GM18868 (cell line): ENCODE results near the gene URB2.

Experiments used
- ATAC-seq: cut with Tn5 transposase; IDR thresholded peaks from one replicate; pipeline ENCODE4 v1.9.1; 2021; ENCODE audit warnings: mild to moderate bottlenecking, moderate library complexity; ENCODE audit not compliant: unreplicated experiment

Gene URB2

DNA sequence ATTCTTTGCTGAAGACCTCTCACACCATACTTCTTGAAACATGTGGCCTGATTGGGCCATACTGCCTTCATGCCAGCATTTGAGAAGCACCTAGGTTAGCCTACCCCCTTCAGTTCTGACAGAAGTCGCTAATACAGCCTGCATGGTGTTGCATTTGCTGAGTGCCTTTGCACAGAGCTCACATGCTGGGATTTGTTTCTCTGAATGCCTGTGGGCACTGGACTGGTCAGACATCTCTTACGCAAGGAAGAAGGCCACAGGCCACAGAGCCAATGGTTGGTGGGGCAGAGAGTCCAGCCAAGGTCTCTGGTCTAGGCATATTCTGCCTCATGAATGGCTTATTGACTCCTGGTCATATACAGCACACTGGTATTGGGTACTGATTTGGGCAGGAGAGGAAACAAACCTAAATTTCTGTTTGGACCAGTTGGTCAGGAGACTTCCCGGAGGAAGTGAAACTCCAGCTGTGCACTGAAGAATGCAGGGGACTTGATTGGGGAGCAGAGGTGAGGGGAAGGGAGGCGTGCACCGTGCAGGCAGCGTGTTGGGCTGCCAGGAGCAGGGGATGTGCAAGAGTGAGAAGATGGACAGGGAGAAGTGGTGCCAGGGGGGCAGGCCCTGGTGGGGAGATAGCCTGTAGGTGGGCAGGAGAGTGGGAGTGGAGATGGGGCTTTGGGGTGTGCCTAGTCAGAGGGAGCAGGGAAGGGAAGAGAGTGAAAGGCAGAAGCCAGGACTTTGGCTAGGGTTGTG, 18.1 kb downstream of the URB2 start:
- peak; percentile 82 for ATAC-seq

DNA sequence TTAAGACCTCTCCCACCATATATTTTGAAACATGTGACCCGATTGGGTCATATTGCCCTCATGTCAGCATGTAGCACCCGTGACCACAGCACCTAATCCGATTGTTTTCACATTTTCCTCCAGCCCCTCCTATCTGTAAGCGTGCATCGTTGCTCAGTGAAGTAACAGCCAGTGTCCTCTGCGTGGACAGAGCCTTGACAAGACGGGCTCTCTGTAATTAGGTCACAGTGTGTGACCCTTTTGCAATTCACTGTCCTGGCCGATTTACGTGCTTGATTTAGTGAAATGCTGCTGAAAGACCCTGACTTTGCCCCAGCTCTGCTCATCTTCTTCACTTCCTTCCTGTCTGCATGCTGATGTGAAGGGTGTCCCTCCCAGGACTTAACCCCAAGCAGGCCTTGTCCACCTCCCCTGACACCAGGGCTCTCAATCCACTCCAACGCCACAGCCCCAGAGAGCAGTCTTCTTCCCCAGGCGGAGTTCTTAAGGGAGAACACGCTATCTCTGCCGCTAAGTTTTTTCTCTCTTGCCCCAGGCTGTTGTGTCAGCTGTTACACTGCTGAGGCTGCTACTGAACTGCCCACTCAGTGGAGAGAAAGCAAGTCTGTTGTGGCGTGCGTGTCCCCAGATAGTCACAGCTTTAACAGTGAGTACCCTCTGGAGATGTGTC, 19.4 kb downstream of the URB2 start:
- ATAC-seq, result no peak

DNA sequence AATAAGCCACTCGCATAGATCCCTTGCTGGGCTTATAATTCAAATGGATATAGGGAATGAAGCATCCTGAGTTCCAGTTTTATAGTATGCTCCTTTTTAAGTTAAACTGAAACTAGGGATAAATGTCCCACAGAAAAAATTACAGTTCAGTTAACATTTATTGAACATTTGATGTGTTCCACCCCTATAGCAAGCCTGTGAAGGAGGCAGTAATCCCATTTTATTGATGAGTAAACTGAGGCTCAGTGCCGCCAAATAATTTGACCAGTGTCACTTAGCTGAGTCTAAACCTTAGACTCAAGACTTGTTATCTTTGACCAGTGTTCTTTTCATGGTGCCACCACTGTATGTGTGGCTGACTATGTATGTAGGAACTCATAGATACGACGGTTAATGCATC, 22.4 kb downstream of the URB2 start:
- ATAC-seq, result no peak

DNA sequence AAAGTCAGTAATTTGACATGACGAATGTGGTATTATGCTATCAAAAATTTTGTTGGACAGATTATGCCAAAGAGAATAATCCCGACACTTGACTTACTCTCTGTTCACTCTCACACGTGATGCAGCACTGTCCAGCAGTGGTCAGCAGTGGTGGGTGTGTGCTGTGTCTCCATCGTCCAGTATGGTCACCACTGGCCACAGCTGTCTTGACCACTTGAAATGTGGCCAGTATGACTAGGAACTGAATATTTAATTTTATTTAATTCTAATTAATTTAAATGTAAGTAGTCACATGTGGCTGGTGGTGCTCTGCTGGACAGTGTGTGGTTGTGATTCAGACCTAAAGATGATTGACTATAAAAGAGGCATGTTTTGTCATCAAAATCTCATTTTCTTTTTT, 24.0 kb downstream of the URB2 start:
- no peak for ATAC-seq

DNA sequence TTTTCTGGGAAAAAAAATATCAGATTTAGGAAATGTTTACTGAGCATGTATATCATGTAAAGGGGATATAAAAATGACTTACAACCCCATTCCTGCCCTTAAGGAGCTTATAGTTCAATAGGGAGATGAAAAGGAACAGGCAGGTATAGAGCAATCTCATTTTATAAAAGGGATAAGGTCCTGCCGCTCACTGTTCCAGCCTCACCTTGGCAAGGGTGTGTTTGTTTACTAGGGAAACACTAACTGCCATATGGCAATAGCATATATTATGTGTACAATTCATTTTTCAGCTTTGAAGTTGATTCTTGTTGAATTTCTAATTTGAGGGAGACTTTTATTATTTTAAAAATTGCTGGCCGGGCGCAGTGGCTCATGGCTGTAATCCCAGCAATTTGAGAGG, 25.5 kb downstream of the URB2 start:
- ATAC-seq, result no peak

DNA sequence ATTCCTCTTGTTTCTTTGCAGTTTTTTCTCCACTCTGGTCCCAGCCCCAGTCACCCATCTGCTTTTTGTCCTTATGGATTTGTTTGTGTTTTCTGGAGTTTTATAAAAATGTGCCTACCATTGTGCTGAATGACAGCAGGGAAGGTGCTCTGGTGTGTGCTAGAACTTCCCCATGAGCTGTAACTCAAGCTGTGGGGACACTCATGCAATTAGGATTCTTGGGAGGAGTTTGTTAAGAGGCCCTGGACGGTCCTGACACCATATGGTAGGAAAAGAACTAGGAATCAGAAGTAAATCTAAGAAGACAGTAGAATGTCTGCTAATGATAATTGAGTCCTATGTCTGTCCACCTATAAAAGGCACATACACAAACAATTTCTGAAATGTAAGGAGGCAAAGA, 27.4 kb downstream of the URB2 start:
- ATAC-seq, result no peak

DNA sequence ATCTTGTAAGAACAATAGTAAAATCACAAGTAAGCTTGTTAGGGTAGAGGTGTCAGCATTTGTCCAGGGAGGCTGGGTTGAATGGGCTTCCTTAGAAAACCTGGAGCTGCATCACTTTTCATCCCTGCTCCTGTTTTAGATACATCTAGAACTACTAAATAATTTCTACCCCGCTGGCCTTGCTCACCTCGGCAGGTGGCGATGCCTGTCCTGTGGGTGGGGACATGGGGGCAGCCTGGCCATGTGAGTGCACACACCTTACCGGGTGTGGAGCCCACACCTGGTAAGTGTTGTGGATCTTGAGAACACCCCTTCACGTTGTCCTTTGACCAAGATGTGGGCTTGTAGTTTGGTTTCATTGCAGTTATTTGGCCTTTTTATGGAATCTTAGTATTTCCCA, 29.7 kb downstream of the URB2 start:
- ATAC-seq, result no peak

DNA sequence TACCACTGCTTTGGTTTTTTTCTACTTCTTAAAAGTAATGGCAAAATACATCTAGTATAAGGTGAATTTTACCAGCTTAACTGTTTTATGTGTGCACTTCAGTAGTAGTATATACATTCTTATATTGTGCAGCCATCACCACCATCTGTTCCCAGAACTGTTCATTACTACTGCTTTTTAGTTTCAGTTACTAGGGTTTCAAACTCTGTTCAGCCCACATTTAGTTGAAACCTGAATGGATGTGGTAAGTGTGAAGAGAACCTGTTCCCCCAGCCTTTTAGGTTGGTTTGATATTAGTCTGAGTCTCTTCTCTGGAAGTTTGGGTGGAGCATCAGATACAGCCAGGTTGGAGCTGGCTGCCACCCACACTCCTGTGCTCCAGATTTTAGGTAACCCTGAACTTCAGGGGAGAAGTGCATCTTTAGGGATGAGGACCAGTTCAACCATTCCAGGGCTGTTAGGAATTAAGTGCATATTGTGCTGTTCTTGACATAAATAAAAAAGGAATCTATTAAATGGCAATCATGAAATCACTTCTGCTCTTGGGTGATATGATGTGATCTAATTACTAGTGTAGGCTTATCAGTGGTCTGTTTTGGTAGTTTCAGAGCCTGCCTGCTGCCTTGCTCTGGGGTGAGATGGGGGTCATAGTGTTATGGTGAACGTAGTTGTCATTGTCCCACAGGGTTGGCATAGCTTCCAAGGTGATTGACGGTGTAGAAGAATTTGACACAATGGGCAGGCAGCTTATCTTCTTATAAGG, 32.1 kb downstream of the URB2 start:
- ATAC-seq, result no peak

DNA sequence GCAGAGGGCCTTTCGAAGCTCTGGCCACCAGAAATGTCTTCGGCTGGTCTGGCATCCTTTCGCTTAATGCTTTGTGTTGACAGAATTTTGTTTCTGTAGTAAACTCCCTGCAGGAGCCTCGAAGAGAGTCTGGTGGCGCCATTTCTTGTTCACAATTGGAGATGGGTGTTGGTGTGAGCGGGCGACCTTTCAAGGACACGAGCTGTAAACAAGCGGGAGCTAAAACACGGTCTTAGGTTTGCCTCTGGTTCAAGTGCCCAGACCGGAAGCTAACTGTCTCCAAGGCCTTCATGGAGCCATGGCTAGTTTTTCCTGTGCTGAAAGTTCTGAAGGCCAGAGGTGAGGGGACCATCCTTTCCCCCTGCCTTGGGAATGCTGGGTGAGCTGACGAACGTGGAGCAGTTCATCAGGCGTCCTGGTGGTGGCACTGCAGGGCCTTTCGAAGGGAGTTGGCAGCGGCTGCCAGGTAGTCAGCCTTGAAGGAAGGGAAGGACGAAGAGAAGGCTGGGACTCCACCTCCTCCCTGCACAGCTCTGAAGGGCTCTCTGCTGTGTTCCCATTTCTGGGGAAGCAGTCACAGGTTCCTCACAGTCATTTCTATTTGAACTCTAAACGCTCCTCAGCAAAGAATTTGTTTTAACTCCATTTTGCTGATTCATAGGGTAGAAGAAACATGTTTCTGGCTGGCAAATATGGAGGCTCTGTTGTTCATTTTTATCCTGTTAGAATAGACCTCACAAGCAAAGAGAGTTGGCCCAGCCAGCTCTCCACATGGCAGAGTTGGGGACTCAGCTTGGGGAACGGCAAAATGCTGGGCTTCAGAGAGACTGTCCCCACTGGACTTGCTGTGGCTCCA, 35.2 kb downstream of the URB2 start:
- peak; percentile 80 for ATAC-seq

DNA sequence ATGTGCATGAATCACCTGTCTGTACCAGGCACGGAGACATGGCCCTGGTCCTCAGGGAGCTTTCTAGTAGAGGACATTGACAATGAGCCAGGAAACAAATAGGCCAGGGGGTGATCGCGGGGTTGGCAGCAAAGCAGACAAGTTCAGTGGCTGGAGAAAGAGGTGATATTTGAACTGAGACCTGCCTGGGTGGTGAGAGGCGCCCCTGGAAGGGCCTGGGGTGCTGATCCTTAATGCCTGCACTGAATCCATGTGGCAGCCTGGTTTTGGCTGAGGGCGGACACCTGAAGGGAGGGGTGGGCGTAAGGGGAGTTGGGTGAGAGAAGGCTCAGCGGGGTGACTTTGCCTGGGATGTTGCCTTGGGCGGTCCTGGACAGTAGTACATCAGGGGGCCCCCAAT, 35.9 kb downstream of the URB2 start:
- ATAC-seq, result no peak

DNA sequence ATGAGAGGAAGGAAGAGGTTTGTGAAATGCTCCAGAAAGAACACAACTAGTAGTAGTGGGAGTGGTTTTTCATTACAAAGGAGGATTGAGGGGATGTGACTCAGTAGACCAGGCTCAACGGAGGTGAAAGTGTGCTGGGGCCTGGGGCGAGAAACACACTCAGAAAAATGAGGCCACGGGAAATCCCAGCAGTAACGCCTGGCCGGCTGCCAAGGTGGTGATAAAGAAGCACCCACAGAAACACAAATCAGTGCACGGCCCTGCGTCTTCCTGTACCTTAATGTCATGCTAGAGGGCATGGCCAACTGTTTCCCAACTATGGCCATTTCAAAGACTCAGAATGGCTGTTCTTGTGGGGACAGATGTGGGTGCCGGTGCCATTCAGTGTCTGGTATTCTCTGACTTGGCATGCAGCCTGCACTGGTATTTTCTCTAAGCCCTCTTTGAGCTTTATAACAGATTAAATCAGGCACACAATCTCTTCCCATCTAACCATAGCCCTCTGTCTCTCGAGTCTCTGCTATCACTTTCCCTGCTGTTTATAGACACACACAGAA, 38.2 kb downstream of the URB2 start:
- peak; percentile 82 for ATAC-seq

DNA sequence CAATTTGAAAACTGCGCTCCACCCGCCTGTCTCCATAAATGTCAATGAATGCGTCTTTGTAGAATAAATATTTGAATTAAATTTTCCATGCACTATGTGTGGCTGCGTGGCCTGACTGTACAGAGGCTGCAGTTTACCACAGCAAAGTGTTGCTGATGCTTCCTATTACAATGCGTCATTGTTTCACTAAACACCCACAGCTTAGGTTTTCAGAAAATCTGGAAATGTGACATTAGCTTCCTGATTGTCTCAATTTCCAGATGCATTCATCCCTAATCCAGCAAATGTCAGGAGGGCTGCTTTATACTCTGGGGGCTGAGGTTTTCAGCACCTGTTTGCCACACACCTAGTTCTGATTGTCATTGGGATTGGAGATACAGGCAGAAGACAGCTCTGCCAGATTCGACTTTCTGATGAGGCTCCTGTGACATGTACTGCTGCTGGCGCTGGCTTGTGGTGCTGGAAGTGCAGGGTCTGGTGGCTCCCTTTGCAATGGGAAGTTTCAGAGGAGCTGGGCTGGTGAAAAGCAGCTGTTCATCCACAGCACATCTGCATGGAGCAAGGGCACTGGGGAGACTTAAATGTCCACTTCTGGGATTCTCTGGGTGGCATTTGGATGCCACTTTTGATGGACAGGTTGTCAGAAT, 40.0 kb downstream of the URB2 start:
- ATAC-seq, result no peak

DNA sequence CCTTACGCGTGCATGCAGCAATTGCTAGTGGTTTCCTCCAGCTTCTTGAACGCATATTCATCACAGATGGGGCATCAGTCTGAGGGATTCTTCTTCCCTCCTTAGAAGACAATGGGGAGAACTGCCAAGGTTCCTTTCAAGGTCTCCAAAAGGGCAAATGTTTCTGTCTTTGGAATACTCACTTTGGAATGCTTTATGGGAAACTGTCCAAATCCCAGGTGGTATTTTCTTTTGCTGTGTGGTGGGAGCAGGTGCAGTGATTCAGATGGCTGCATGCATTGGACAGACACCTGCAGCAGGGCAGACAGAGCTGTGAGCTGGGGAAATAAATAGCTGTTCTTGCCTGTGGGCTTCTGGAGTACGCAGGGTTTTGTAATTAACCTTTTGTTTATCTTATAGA, 40.5 kb downstream of the URB2 start:
- no peak for ATAC-seq

DNA sequence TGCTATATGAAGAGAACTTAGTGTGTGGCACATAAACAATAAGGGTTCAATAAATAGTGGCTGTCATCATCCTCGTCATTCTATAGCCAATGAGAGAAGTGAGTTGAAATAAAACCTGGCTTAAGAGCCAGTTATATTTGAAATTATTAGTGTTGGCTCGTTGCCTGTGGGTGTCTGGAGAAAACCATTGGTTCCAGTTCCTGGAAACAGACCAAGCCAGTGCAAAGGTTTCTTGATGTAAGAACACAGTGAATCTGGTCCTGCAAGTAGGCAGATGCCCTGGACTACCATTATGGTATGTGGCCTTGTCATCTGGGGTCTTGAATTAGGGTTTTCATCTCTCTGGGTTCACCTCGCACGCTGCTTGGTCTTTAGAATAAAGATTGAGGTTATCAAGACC, 43.3 kb downstream of the URB2 start:
- ATAC-seq, result no peak

DNA sequence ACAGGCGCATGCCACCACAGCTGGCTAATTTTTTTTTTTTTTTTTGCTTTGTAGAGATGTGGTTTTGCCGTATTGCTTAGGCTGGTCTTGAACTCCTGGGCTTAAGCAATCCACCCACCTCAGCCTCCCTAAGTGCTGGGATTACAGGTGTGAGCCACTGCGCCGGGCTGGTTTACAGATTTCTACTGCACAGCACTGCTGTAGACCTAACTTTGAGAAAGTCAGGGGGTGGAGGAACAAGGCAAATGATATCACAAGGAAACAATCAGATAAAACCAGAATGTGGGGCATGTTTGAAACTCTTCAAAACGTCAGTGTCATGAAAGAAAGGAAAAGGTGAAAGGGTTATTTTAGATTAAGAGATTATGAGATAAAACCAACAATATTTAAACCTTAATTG, 45.3 kb downstream of the URB2 start:
- ATAC-seq, result no peak

DNA sequence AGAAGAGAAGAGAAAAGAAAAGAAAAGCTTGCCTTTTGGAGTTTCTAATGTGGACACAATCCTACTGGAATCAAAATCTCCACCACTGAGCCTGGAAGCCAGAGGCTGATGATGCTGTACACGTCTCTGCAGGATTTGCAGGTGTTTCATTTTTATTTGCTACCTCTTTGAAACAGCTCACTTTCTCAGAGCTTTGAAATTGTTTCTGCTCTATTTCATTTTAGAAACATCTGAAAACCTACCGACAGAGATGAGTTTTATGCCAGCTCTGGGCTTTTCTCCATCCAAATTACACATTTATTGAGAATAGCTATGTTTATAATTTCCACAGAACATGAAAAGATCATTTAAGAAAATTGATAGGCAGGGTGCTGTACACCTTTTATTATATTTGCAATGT, 46.2 kb downstream of the URB2 start:
- ATAC-seq, result no peak

DNA sequence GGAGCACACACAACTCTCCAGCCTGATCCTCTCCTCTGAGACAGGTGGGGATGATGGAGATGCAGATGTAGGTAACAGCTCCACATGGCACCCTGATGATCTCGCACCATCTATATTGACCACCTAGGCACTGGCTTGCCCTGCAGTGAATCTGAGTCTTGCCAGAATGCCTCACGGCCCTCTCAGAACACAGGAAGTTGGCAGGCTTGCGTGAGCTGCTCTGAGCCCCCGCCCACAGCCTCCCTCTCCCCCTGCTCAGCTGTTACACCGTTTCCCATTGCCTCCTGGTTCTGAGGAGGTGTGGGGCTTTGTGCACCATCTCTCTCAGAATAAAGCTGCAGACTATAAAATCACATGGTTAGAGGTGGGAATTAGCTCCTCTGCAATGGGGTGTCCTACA, 48.0 kb downstream of the URB2 start:
- no peak for ATAC-seq

DNA sequence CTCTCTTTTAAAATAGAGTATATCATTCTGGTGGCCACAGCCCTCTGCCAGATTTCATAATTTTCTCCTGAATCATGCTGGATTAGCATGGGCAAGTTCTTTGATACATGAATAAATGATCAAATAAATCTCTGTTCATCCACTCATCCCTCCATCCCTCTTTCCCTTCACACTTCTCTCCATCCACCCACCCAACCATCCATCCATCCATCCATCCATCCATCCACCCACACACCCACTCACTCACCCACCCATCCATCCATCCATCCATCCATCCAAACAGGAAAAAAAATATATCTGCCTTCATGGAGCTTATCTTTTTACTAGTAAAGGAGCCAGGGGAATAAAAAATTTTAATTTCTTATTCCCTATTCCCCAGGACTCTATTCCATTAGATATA, 49.3 kb downstream of the URB2 start:
- ATAC-seq, result no peak

DNA sequence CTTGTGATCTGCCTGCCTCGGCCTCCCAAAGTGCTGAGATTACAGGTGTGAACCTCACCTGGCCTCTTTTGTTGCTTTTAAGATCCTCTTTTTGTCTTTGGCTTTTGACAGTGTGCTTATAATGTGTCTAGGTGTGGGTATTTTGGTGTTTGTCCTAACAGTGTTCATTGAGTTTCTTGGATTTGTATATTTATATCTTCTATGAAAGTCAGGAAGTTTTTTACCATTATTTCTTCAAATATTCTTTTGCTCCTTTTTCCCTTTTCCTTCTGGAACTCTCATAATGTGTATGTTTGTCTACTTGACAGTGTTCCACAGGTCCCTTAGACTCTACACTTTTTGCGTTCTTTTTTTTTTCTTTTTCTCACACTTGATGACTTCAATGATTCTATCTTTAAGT, 59.1 kb downstream of the URB2 start:
- ATAC-seq, result no peak

DNA sequence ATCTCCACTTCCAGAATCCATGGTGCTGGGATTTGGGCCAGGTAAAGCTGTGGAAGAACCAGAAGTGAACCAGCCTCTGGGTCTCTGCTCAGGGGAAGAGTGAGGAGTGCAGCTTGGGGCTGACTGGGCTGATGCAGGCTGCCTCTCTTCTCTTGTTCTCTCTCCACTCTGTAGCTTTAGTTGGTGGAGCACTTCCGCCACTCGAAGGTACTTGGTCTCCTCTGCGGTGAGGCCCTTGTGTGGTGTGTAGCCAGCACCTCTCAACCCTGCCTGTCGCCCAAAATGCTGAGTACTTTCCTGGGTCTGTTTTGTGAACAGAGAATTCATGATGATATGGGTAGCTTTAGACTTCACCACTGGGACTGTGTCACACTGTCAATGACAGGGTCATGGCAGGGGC, 63.2 kb downstream of the URB2 start:
- no peak for ATAC-seq
